ENCODE measurements around the gene HELLS. TPM values are rescaled to one million over a fixed set of nuclear protein-coding genes. Genes with fewer than 3 reads are reported as not detected.
A peak's percentile ranks its signal among the peaks of the same experiment; 100 is the strongest.

The HELLS gene
- total RNA-seq, 1 donor from 2014 or later = 314 TPM

DNA sequence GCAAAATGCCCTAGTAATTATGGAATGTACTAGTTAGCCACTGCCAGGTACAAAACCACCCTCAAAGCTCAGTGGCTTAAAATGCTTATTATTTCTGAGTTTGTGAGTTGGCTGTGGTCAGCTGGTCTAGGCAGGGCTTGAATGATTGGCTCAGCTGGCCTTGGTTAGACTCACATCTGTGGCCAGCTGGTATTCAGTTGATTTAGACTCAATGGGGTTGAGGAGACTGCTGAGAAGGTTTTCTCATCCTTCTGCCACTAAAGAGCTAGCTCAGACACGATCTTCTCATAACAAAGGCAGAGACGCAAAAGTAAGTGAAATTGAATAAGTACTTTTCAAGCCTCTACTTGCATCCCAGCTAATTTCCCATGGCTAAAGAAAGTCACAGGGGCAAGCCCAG, 80.9 kb downstream of the HELLS start:
- no peak for DNase-seq (ENCODE audit: low spot score)
- H3K4me1 Mint-ChIP-seq = no peaks in the 10 kb centered on the region
- no peaks in the 10 kb centered on the region for H3K27me3 Mint-ChIP-seq (ENCODE audit: insufficient read depth, low read depth)
- H3K9ac ChIP-seq = no peak overlapping the region
- no peaks in the 10 kb centered on the region for H3F3A ChIP-seq (ENCODE audit: low read depth)
- H3K79me2 ChIP-seq (ENCODE audit: low read depth) = no peaks in the 10 kb centered on the region
- TF ChIP-seq, protein P1, sequence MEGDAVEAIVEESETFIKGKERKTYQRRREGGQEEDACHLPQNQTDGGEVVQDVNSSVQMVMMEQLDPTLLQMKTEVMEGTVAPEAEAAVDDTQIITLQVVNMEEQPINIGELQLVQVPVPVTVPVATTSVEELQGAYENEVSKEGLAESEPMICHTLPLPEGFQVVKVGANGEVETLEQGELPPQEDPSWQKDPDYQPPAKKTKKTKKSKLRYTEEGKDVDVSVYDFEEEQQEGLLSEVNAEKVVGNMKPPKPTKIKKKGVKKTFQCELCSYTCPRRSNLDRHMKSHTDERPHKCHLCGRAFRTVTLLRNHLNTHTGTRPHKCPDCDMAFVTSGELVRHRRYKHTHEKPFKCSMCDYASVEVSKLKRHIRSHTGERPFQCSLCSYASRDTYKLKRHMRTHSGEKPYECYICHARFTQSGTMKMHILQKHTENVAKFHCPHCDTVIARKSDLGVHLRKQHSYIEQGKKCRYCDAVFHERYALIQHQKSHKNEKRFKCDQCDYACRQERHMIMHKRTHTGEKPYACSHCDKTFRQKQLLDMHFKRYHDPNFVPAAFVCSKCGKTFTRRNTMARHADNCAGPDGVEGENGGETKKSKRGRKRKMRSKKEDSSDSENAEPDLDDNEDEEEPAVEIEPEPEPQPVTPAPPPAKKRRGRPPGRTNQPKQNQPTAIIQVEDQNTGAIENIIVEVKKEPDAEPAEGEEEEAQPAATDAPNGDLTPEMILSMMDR (IDR thresholded peaks at IDR 0.05) = no peak
- no peak for TF ChIP-seq EZH2 (IDR thresholded peaks at IDR 0.05)
- no peak for TF ChIP-seq EZH2phosphoT487 (IDR thresholded peaks at IDR 0.05)
- H3K4me1 ChIP-seq = no peaks in the 10 kb centered on the region
- H3K9me3 ChIP-seq (ENCODE audit: low read depth) = no peaks in the 10 kb centered on the region
- H3K36me3 Mint-ChIP-seq = no peaks in the 10 kb centered on the region
- H3K4me3 Mint-ChIP-seq = no peak overlapping the region
- no peak overlapping the region for H3K4me2 ChIP-seq
- H3K27me3 ChIP-seq = no peaks in the 10 kb centered on the region
- H3K9me3 Mint-ChIP-seq = peaks cover 5% of the 10 kb centered on the region
- no peaks in the 10 kb centered on the region for H3K36me3 ChIP-seq
- H3K27ac Mint-ChIP-seq = no peak overlapping the region
- H3K27ac ChIP-seq = no peak overlapping the region
- H4K20me1 ChIP-seq (ENCODE audit: low read depth) = no peaks in the 10 kb centered on the region
- no peak overlapping the region for H2AFZ ChIP-seq (replicated peaks)
- no peak overlapping the region for H3K4me3 ChIP-seq

DNA sequence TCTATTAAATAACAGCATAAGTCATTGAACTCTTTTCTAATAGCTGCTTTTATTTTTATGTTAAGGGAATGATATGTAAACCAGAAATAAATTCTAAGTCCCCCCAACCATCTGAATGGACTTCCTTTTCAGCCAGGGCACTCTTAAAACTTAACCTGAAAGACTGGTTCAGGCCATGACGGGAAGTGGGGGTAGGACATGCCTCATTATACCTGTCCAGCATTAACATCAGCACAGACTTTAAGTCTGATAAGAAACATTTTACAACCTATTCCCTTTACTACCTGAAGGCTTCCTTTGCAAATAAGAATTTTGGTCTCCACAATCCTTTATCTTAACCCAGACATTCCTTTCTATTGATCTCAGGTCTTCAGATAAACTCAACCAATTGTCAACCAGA, 81.9 kb downstream of the HELLS start:
- Histone ChIP-seq H3K4me2 (no peak overlapping the region), H3K4me1 (no peaks in the 10 kb centered on the region), H3K27ac (no peak overlapping the region), H3F3A (ENCODE audit: low read depth) (no peaks in the 10 kb centered on the region), H3K9me3 (ENCODE audit: low read depth) (no peaks in the 10 kb centered on the region), H3K9ac (no peak overlapping the region), H3K79me2 (ENCODE audit: low read depth) (no peaks in the 10 kb centered on the region), H3K27me3 (no peaks in the 10 kb centered on the region), H3K36me3 (no peaks in the 10 kb centered on the region), H4K20me1 (ENCODE audit: low read depth) (no peaks in the 10 kb centered on the region), H3K4me3 (no peak overlapping the region), H2AFZ (replicated peaks) (no peak overlapping the region)
- H3K27ac Mint-ChIP-seq = no peak overlapping the region
- H3K4me3 Mint-ChIP-seq = no peak overlapping the region
- no peaks in the 10 kb centered on the region for H3K27me3 Mint-ChIP-seq (ENCODE audit: insufficient read depth, low read depth)
- no peaks in the 10 kb centered on the region for H3K4me1 Mint-ChIP-seq
- peaks cover 8% of the 10 kb centered on the region for H3K9me3 Mint-ChIP-seq
- H3K36me3 Mint-ChIP-seq = no peaks in the 10 kb centered on the region
- no peak for TF ChIP-seq EZH2phosphoT487 (IDR thresholded peaks at IDR 0.05)
- TF ChIP-seq, protein P1 (IDR thresholded peaks at IDR 0.05) = no peak
- no peak for DNase-seq (ENCODE audit: low spot score)

DNA sequence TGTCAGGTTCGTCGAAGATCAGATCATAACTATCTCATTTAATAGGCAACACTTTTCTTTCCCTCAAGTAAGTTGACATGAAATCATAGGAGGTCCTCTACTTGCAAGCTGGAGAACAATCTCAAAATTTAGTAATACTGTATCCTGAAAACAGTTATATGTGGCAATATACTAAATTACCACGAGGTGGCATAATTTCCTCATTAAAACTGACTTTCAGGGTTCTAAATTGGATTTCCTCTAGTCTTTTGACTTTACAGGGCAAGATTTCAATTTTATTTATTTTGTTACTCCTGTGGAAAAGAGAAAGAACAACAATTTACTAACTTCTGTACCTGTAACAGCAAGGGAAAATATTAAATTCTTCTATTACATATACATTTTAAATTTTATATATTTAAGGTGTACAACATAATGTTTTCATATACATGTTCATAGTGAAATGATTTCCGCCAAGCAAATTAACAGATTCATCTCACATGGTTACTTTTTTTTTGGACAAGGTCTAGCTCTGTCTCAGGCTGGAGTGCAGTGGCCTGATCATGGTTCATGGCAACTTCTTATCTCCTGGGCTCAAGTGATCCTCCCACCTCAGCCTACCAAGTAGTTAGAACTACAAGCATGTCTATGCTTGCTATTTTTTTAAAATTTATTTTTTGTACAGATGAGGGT, 84.6 kb downstream of the HELLS start:
- TF ChIP-seq, protein P1 (IDR thresholded peaks at IDR 0.05) = peak; percentile 77
- no peak for TF ChIP-seq EZH2 (IDR thresholded peaks at IDR 0.05)
- DNase-seq (ENCODE audit: low spot score) = peak; percentile 48
- H3K79me2 ChIP-seq (ENCODE audit: low read depth) = no peaks in the 10 kb centered on the region
- no peaks in the 10 kb centered on the region for H3K4me1 ChIP-seq
- no peak overlapping the region for H3K9ac ChIP-seq
- H3K27ac Mint-ChIP-seq = no peak overlapping the region
- no peaks in the 10 kb centered on the region for H4K20me1 ChIP-seq (ENCODE audit: low read depth)
- no peak overlapping the region for H3K4me3 Mint-ChIP-seq
- no peaks in the 10 kb centered on the region for H3K27me3 Mint-ChIP-seq (ENCODE audit: insufficient read depth, low read depth)
- H3K36me3 ChIP-seq = no peaks in the 10 kb centered on the region
- no peaks in the 10 kb centered on the region for H3K36me3 Mint-ChIP-seq
- no peaks in the 10 kb centered on the region for H3K9me3 ChIP-seq (ENCODE audit: low read depth)
- H3K4me1 Mint-ChIP-seq = no peaks in the 10 kb centered on the region
- H3K4me3 ChIP-seq = no peak overlapping the region
- no peak overlapping the region for H2AFZ ChIP-seq (replicated peaks)
- no peaks in the 10 kb centered on the region for H3K27me3 ChIP-seq
- H3K9me3 Mint-ChIP-seq = peaks cover 10% of the 10 kb centered on the region
- H3K27ac ChIP-seq = no peak overlapping the region
- H3F3A ChIP-seq (ENCODE audit: low read depth) = no peaks in the 10 kb centered on the region
- no peak overlapping the region for H3K4me2 ChIP-seq

Measured in neural progenitor cell (in vitro differentiated cells).